Kidney (tissue), 22 donors: Measurements from ENCODE around the gene FBXO4. TPM values are rescaled to one million over a fixed set of nuclear protein-coding genes. Genes with fewer than 3 reads are reported as not detected.

Experiments
- DNase-seq, 5 donors: peaks; one replicate each; pipeline ENCODE4 v3.0.0-alpha.2; 2013 to 2020
- FAIRE-seq: peaks from 2 replicates; lab custom pipeline; 2012; peaks lifted over from hg19 to GRCh38; lab: Jason Lieb, UNC
- H3K27ac ChIP-seq, 2 donors: one replicate each; pipeline ENCODE4 v1.7.0; 2013; ENCODE audit warnings: low read depth in 2 of 2, low read length in 2 of 2, inconsistent platforms in 1 of 2
- H3K27me3 ChIP-seq: one replicate; pipeline ENCODE4 v1.7.1; 2013; ENCODE audit warnings: low read length, inconsistent platforms; ENCODE audit not compliant: control insufficient read depth, insufficient read depth
- H3K36me3 ChIP-seq, 3 donors: one replicate each; pipeline versions ENCODE4 v1.7.0 to v1.7.1; 2013; ENCODE audit warnings: low read length in 3 of 3, control low read depth in 1 of 3, inconsistent platforms in 1 of 3; ENCODE audit not compliant: insufficient read depth in 3 of 3, control insufficient read depth in 2 of 3
- H3K4me1 ChIP-seq, 3 donors: one replicate each; pipeline versions ENCODE4 v1.7.0 to v1.7.1; 2013; ENCODE audit warnings: low read length in 3 of 3, inconsistent platforms in 1 of 3, low read depth in 1 of 3; ENCODE audit not compliant: control insufficient read depth in 2 of 3, insufficient read depth in 2 of 3
- H3K4me3 ChIP-seq, 3 donors: one replicate each; pipeline versions ENCODE4 v1.7.0 to v1.8.1; 2013; ENCODE audit warnings: low read length in 3 of 3, control low read depth in 1 of 3, inconsistent platforms in 1 of 3
- H3K9ac ChIP-seq, 3 donors: one replicate each; pipeline versions ENCODE4 v1.7.0 to v1.7.1; 2013; ENCODE audit warnings: low read length in 3 of 3, control low read depth in 1 of 3, inconsistent platforms in 1 of 3
- H3K9me3 ChIP-seq, 3 donors: one replicate each; pipeline versions ENCODE4 v1.7.0 to v1.7.1; 2013; ENCODE audit warnings: low read length in 3 of 3, control low read depth in 1 of 3, inconsistent platforms in 1 of 3; ENCODE audit not compliant: control insufficient read depth in 2 of 3, insufficient read depth in 1 of 3
- intact Hi-C: fragments of 100-400 bp; cut with DNase I; formaldehyde crosslinking; loops from one replicate; pipeline ENCODE4 v1.11.1; 2022
- long read RNA-seq, 10 donors: library from polyadenylated mRNA in 1 of 10; unstranded in 1 of 10; transcript quantifications; one replicate each; pipeline ENCODE4 v2.0.0 and lab custom pipeline, GENCODE V29; 2021 to 2026
- polyA plus RNA-seq: library from polyadenylated mRNA; stranded (reverse); fragments of 350-450 nt; fragmentation: Illumina TruSeq; extraction: RNeasy Lipid Tissue Mini Kit (QIAGEN cat#74804); gene quantifications from one replicate; pipeline ENCODE4 v1.2.3, GENCODE V29; 2014; ENCODE audit warnings: low read depth, low replicate concordance; ENCODE audit not compliant: insufficient read depth
- total RNA-seq: library from RNA; stranded (reverse); fragmentation: NEBNext Ultra II Directional; extraction: Animal tissue kit (Norgen Biotek cat#: 25700); gene quantifications from one replicate; pipeline ENCODE4 v1.2.1, GENCODE V29; 2021
- TF ChIP-seq, protein P1 (sequence below): IDR thresholded peaks from 3 replicates; pipeline ENCODE4 v1.5.1; 2012; ENCODE audit warnings: mild to moderate bottlenecking, moderate library complexity, borderline replicate concordance; ENCODE audit not compliant: insufficient read depth; ENCODE audit errors: extremely low read depth
- donor health status: control.
- donor health status: control.
- donor health status: control.
- donor health status: control.
- donor health status: control.
- donor health status: DM: yes; HTN: yes; CAD: no.
- donor health status: Normal renal cell carcinoma (clear cell type).

Gene FBXO4, protein sequence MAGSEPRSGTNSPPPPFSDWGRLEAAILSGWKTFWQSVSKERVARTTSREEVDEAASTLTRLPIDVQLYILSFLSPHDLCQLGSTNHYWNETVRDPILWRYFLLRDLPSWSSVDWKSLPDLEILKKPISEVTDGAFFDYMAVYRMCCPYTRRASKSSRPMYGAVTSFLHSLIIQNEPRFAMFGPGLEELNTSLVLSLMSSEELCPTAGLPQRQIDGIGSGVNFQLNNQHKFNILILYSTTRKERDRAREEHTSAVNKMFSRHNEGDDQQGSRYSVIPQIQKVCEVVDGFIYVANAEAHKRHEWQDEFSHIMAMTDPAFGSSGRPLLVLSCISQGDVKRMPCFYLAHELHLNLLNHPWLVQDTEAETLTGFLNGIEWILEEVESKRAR
- total RNA-seq = 12.8 TPM
- 7.8 TPM for polyA plus RNA-seq
- long read RNA-seq, donor 1, partial matches to known transcripts = 0 of 2 reads
- long read RNA-seq, donor 1, other reads (novel, unspliced or antisense) = 0 of 2 reads
- long read RNA-seq, donor 2, partial matches to known transcripts = 0 of 2 reads
- long read RNA-seq, donor 2, other reads (novel, unspliced or antisense) = 0 of 2 reads
- long read RNA-seq, donor 3, partial matches to known transcripts = 0 of 5 reads
- long read RNA-seq, donor 3, other reads (novel, unspliced or antisense) = 0 of 5 reads
- long read RNA-seq, donor 4, partial matches to known transcripts = 0 of 2 reads
- long read RNA-seq, donor 4, other reads (novel, unspliced or antisense) = 0 of 2 reads
- long read RNA-seq, donor 5 = 0 reads
- long read RNA-seq, donor 6, partial matches to known transcripts = 0 of 4 reads
- long read RNA-seq, donor 6, other reads (novel, unspliced or antisense) = 0 of 4 reads
- long read RNA-seq, donor 7, transcript FBXO4-201 (7 exons, 1,682 nt) = major isoform, 6 of 9 reads
- long read RNA-seq, donor 7, partial matches to known transcripts = 0 of 9 reads
- long read RNA-seq, donor 7, other reads (novel, unspliced or antisense) = 2 of 9 reads
- long read RNA-seq, donor 8 = 0 reads
- long read RNA-seq, donor 9, partial matches to known transcripts = 0 of 2 reads
- long read RNA-seq, donor 9, other reads (novel, unspliced or antisense) = 0 of 2 reads
- long read RNA-seq, donor 10, partial matches to known transcripts = 0 of 3 reads
- long read RNA-seq, donor 10, other reads (novel, unspliced or antisense) = 0 of 3 reads

DNA sequence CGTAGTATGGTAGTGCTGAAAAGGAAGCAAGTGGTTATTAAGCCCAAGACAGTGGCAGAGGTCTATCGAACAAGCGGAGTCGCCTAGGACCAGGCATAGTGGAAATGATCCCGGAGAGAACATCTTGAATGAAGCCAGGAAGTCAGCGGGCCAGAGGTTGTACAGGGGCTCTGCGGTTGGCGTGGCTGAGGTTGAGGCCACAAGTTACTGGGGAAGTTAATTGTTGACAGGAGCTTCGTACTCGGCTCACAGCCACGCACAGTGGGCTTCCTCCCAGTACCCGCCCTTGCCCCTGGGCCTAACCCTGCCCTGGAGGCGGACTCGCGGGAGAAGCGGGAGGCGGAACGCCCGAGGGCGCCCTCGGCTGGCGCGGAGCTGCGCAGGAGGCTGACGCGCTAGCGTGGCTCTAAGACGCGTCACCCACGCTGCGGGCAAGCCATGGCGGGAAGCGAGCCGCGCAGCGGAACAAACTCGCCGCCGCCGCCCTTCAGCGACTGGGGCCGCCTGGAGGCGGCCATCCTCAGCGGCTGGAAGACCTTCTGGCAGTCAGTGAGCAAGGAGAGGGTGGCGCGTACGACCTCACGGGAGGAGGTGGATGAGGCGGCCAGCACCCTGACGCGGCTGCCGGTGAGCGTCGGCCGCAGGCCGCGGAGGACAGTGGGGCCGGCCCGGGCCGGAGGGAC, at the start of gene FBXO4:
FBXO4 (plus strand) TSS at position 410 of the 683 bp plus-strand sequence; CDS start at position 439, 29 bp downstream.
- DNase-seq (peak; percentile 86 to 96 (median 89)), FAIRE-seq (no peak)
- peak within 1 kb of the TSS; percentile 63 to 83 (median 81) for H3K9ac ChIP-seq
- no peaks in the 10 kb centered on the region for H3K27me3 ChIP-seq
- peak within 1 kb of the TSS; percentile 47 to 83 (median 63) for H3K4me3 ChIP-seq
- peaks cover under 1 to 2% (median 2%) of the 10 kb centered on the region in 3 donors for H3K36me3 ChIP-seq
- peaks cover 0 to 8% (median 0%) of the 10 kb centered on the region in 3 donors for H3K4me1 ChIP-seq
- TF ChIP-seq, protein P1, sequence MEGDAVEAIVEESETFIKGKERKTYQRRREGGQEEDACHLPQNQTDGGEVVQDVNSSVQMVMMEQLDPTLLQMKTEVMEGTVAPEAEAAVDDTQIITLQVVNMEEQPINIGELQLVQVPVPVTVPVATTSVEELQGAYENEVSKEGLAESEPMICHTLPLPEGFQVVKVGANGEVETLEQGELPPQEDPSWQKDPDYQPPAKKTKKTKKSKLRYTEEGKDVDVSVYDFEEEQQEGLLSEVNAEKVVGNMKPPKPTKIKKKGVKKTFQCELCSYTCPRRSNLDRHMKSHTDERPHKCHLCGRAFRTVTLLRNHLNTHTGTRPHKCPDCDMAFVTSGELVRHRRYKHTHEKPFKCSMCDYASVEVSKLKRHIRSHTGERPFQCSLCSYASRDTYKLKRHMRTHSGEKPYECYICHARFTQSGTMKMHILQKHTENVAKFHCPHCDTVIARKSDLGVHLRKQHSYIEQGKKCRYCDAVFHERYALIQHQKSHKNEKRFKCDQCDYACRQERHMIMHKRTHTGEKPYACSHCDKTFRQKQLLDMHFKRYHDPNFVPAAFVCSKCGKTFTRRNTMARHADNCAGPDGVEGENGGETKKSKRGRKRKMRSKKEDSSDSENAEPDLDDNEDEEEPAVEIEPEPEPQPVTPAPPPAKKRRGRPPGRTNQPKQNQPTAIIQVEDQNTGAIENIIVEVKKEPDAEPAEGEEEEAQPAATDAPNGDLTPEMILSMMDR = peak; percentile 46
- no peaks in the 10 kb centered on the region for H3K9me3 ChIP-seq
- H3K27ac ChIP-seq = peak within 1 kb of the TSS; percentile 86 to 94
- intact Hi-C loops = no loop called here

DNA sequence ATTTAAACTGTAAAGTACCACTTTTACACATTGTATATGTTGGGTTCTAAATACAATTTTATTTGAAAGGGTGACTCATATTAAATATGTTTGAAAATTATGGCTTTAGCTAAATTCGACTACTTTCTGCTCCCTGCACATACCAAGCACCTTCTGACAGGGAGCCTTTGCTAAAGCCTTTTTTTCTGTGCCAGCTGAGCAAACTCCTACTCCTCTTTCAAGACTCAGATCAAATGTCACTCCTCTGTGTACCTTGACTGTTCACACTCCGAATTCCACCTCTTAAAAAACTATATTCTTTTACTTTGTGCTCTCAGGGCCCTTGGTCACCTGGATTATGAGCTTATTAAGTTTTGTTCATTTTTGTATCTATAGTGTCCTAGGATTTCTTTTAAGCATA, 48.4 kb upstream of the FBXO4 start:
- H3K27ac ChIP-seq = no peak overlapping the region
- H3K4me1 ChIP-seq = peaks cover 0 to 2% (median 2%) of the 10 kb centered on the region in 3 donors
- H3K9me3 ChIP-seq = no peaks in the 10 kb centered on the region
- intact Hi-C loops = no loop called here
- DNase-seq = peak in 2 of 5 donors; percentile 48 to 53
- H3K9ac ChIP-seq = no peak overlapping the region
- TF ChIP-seq, protein P1 = no peak
- no peaks in the 10 kb centered on the region for H3K36me3 ChIP-seq
- no peak overlapping the region for H3K4me3 ChIP-seq
- FAIRE-seq = no peak
- H3K27me3 ChIP-seq = no peaks in the 10 kb centered on the region

DNA sequence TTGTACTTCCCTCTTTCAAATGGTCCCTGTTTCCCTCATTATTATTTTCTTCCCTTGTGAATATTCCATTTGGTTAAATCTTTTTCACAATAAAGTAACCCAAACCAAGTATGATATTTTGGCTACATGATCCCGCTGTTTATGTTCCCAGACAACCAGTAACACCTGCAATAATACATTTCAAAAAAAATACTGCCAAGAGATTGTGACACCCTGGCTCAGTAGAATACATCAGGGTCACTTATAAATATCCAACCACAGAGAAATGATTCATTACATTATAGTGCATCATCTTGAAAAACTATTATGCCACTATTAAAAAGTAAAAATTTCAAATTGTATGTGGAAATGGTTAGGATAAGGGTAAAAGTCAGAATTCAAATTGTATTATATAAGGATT, 47.7 kb upstream of the FBXO4 start:
- FAIRE-seq = no peak
- no peak overlapping the region for H3K4me3 ChIP-seq
- TF ChIP-seq, protein P1 = no peak
- no peak overlapping the region for H3K27ac ChIP-seq
- H3K9ac ChIP-seq = no peak overlapping the region
- H3K27me3 ChIP-seq = no peaks in the 10 kb centered on the region
- peaks cover 0 to 2% (median 0%) of the 10 kb centered on the region in 3 donors for H3K4me1 ChIP-seq
- no peak for DNase-seq
- intact Hi-C loops = no loop called here
- no peaks in the 10 kb centered on the region for H3K36me3 ChIP-seq
- no peaks in the 10 kb centered on the region for H3K9me3 ChIP-seq
